SK-N-SH treated with all-trans-retinoic acid at 6 μM for 48 hours (cell line): ENCODE measurements around the gene HOXC4.
"Not testable (repeated sequence)": the region's sequence is repeated elsewhere in the genome, so short reads cannot be mapped to it uniquely, and the experiment has no call there.

Experiments
- ATAC-seq: fragments of 200-7000 bp; cut with Tn5 transposase; 3 replicates; pipeline ENCODE4 v1.9.1; 2020; ENCODE audit warnings: mild to moderate bottlenecking, moderate library complexity
- ARNTL ChIP-seq: fragments of 450-650 bp; formaldehyde crosslinking; IDR thresholded peaks from 2 replicates; pipeline ENCODE4 v1.5.0; 2020; ENCODE audit warnings: low read depth, mild to moderate bottlenecking, moderate library complexity, borderline replicate concordance
- BACH2 ChIP-seq: fragments of 250-450 bp; sonication (Bioruptor Pico); IDR thresholded peaks from 2 replicates; pipeline ENCODE4 v1.9.0; 2021; ENCODE audit warnings: mild to moderate bottlenecking, borderline replicate concordance
- CSDC2 ChIP-seq: fragments of 250-450 bp; sonication (Bioruptor Pico); IDR thresholded peaks from 2 replicates; pipeline ENCODE4 v1.5.0; 2020; ENCODE audit warnings: mild to moderate bottlenecking, moderate library complexity
- CSRNP3 ChIP-seq: fragments of 250-450 bp; sonication (Bioruptor Pico); IDR thresholded peaks from 2 replicates; pipeline ENCODE4 v1.5.1; 2021; ENCODE audit warnings: mild to moderate bottlenecking, moderate library complexity
- ESRRG ChIP-seq: fragments of 250-450 bp; sonication (Bioruptor Pico); IDR thresholded peaks from 2 replicates; pipeline ENCODE4 v1.6.1; 2021; ENCODE audit warnings: mild to moderate bottlenecking
- GLIS3 ChIP-seq: fragments of 250-450 bp; sonication (Bioruptor Pico); IDR thresholded peaks from 2 replicates; pipeline ENCODE4 v1.5.0; 2020; ENCODE audit warnings: mild to moderate bottlenecking, moderate library complexity
- ISL1 ChIP-seq: fragments of 250-450 bp; sonication (Bioruptor Pico); IDR thresholded peaks from 2 replicates; pipeline ENCODE4 v2.1.2; 2022; ENCODE audit warnings: mild to moderate bottlenecking, moderate library complexity
- OSR1 ChIP-seq: fragments of 250-450 bp; sonication (Bioruptor Pico); IDR thresholded peaks from 2 replicates; pipeline ENCODE4 v1.8.0; 2022; ENCODE audit warnings: moderate library complexity, mild to moderate bottlenecking, inconsistent platforms
- POU6F1 ChIP-seq: fragments of 250-450 bp; sonication (Bioruptor Pico); IDR thresholded peaks from 2 replicates; pipeline ENCODE4 v1.8.0; 2021; ENCODE audit warnings: low read depth, mild to moderate bottlenecking, moderate library complexity, borderline replicate concordance
- PPARA ChIP-seq: fragments of 250-450 bp; sonication (Bioruptor Pico); IDR thresholded peaks from 2 replicates; pipeline ENCODE4 v1.5.0; 2020; ENCODE audit warnings: mild to moderate bottlenecking, borderline replicate concordance
- RARB ChIP-seq: fragments of 250-450 bp; sonication (Bioruptor Pico); IDR thresholded peaks from 2 replicates; pipeline ENCODE4 v1.8.0; 2021; ENCODE audit warnings: mild to moderate bottlenecking, moderate library complexity
- SNAI2 ChIP-seq: fragments of 250-450 bp; sonication (Bioruptor Pico); IDR thresholded peaks from 2 replicates; pipeline ENCODE4 v1.5.0; 2020; ENCODE audit warnings: mild to moderate bottlenecking, moderate library complexity
- TCF4 ChIP-seq: fragments of 250-450 bp; sonication (Bioruptor Pico); IDR thresholded peaks from 2 replicates; pipeline ENCODE4 v1.8.0; 2021; ENCODE audit warnings: mild to moderate bottlenecking, moderate library complexity, borderline replicate concordance
- TOX ChIP-seq: fragments of 250-450 bp; sonication (Bioruptor Pico); IDR thresholded peaks from 2 replicates; pipeline ENCODE4 v1.8.0; 2021; ENCODE audit warnings: mild to moderate bottlenecking, moderate library complexity, borderline replicate concordance
- ZC3H10 ChIP-seq: fragments of 250-450 bp; sonication (Bioruptor Pico); IDR thresholded peaks from 2 replicates; pipeline ENCODE4 v1.5.1; 2021; ENCODE audit warnings: mild to moderate bottlenecking, moderate library complexity
- ZFP3 ChIP-seq: fragments of 250-450 bp; sonication (Bioruptor Pico); IDR thresholded peaks from 2 replicates; pipeline ENCODE4 v1.5.0; 2020; ENCODE audit warnings: mild to moderate bottlenecking, moderate library complexity
- ZFP30 ChIP-seq: fragments of 450-650 bp; formaldehyde crosslinking; IDR thresholded peaks from 2 replicates; pipeline ENCODE4 v1.5.0; 2022; ENCODE audit warnings: mild to moderate bottlenecking, moderate library complexity
- ZNF565 ChIP-seq: fragments of 450-650 bp; formaldehyde crosslinking; conservative IDR thresholded peaks from 2 replicates; pipeline ENCODE4 v1.5.0; 2020; ENCODE audit warnings: low read depth, mild to moderate bottlenecking, moderate library complexity
- ZNF70 ChIP-seq: fragments of 450-650 bp; formaldehyde crosslinking; IDR thresholded peaks from 2 replicates; pipeline ENCODE4 v1.5.0; 2020; ENCODE audit warnings: mild to moderate bottlenecking, moderate library complexity
- ZNF8 ChIP-seq: fragments of 450-650 bp; formaldehyde crosslinking; IDR thresholded peaks from 2 replicates; pipeline ENCODE4 v1.5.0; 2020; ENCODE audit warnings: mild to moderate bottlenecking, moderate library complexity
- TF ChIP-seq, protein P1 (sequence below): fragments of 250-450 bp; sonication (Bioruptor Pico); IDR thresholded peaks from 2 replicates; pipeline ENCODE4 v1.8.0; 2020; ENCODE audit warnings: mild to moderate bottlenecking, moderate library complexity, borderline replicate concordance
- TF ChIP-seq, protein P2 (sequence below): fragments of 250-450 bp; sonication (Bioruptor Pico); IDR thresholded peaks from 2 replicates; pipeline ENCODE4 v1.5.0; 2020; ENCODE audit warnings: mild to moderate bottlenecking, moderate library complexity

Gene HOXC4

GRCh38 chr12:54071942-54072341 lies 18.3 kb downstream of the HOXC4 start:
- ATAC-seq = no peak
- no peak for TF ChIP-seq ESRRG (CRISPR knock-in tag)

DNA sequence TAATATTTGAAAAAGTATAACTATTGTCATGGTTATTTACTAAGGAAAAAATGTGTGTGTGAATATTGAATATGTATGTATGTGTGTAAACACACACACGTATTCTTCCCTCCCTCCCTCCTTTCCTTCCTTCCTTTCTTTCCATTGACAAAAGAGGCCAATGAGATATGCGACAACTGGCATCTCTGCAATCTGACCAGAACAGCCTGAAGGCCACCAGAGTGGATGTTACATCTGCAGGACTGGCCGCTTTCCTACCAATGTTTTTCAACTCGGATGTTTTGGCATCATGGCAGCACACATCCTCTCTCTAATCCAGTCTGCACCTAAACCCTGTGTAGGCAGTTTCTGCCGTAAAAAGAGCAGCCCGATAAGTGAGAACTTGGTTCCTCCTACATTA lies 20.7 kb downstream of the HOXC4 start:
- TF ChIP-seq SNAI2 (CRISPR knock-in tag) = no peak
- no peak for TF ChIP-seq ZNF565 (CRISPR knock-in tag)
- TF ChIP-seq, protein P1, sequence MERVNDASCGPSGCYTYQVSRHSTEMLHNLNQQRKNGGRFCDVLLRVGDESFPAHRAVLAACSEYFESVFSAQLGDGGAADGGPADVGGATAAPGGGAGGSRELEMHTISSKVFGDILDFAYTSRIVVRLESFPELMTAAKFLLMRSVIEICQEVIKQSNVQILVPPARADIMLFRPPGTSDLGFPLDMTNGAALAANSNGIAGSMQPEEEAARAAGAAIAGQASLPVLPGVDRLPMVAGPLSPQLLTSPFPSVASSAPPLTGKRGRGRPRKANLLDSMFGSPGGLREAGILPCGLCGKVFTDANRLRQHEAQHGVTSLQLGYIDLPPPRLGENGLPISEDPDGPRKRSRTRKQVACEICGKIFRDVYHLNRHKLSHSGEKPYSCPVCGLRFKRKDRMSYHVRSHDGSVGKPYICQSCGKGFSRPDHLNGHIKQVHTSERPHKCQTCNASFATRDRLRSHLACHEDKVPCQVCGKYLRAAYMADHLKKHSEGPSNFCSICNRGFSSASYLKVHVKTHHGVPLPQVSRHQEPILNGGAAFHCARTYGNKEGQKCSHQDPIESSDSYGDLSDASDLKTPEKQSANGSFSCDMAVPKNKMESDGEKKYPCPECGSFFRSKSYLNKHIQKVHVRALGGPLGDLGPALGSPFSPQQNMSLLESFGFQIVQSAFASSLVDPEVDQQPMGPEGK (CRISPR knock-in tag) = no peak
- TF ChIP-seq CSDC2 (CRISPR knock-in tag) = no peak
- no peak for TF ChIP-seq RARB (CRISPR knock-in tag)
- TF ChIP-seq ZNF70 (CRISPR knock-in tag) = no peak
- no peak for TF ChIP-seq ARNTL (CRISPR knock-in tag)
- TF ChIP-seq ISL1 (CRISPR knock-in tag) = no peak
- no peak for TF ChIP-seq ZNF8 (CRISPR knock-in tag)
- TF ChIP-seq ESRRG (CRISPR knock-in tag) = no peak
- no peak for TF ChIP-seq TOX (CRISPR knock-in tag)
- no peak for ATAC-seq

DNA sequence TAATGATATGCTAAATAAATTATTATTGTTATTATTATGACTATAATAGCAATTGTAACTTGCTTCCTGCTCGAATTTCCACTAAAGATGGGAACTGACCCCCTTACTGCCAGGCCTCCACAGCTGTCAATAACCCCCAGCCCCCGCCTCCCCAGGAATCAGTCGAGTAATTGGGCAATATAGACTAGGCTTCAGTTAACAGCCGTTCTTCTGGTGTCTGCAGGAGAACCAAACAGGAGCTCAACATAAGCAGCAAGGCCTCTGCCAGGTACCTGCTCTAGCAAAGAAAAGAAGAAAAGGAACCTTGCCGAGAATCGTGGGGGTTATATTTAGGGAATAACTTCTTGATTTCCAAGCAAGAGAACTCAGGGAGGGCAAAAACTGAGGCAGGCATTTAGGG lies 21.8 kb downstream of the HOXC4 start:
- no peak for TF ChIP-seq ZNF565 (CRISPR knock-in tag)
- TF ChIP-seq ZNF70 (CRISPR knock-in tag) = no peak
- no peak for TF ChIP-seq ZFP30 (CRISPR knock-in tag)
- no peak for TF ChIP-seq ZNF8 (CRISPR knock-in tag)
- TF ChIP-seq, protein P1 (CRISPR knock-in tag) = no peak
- no peak for TF ChIP-seq PPARA (CRISPR knock-in tag)
- TF ChIP-seq SNAI2 (CRISPR knock-in tag) = no peak
- no peak for TF ChIP-seq OSR1 (CRISPR knock-in tag)
- TF ChIP-seq RARB (CRISPR knock-in tag) = no peak
- no peak for TF ChIP-seq ZC3H10 (CRISPR knock-in tag)
- no peak for TF ChIP-seq GLIS3 (CRISPR knock-in tag)
- no peak for TF ChIP-seq ESRRG (CRISPR knock-in tag)
- TF ChIP-seq POU6F1 (CRISPR knock-in tag) = no peak
- no peak for TF ChIP-seq ISL1 (CRISPR knock-in tag)
- no peak for TF ChIP-seq TCF4 (CRISPR knock-in tag)
- TF ChIP-seq ZFP3 (CRISPR knock-in tag) = no peak
- TF ChIP-seq, protein P2, sequence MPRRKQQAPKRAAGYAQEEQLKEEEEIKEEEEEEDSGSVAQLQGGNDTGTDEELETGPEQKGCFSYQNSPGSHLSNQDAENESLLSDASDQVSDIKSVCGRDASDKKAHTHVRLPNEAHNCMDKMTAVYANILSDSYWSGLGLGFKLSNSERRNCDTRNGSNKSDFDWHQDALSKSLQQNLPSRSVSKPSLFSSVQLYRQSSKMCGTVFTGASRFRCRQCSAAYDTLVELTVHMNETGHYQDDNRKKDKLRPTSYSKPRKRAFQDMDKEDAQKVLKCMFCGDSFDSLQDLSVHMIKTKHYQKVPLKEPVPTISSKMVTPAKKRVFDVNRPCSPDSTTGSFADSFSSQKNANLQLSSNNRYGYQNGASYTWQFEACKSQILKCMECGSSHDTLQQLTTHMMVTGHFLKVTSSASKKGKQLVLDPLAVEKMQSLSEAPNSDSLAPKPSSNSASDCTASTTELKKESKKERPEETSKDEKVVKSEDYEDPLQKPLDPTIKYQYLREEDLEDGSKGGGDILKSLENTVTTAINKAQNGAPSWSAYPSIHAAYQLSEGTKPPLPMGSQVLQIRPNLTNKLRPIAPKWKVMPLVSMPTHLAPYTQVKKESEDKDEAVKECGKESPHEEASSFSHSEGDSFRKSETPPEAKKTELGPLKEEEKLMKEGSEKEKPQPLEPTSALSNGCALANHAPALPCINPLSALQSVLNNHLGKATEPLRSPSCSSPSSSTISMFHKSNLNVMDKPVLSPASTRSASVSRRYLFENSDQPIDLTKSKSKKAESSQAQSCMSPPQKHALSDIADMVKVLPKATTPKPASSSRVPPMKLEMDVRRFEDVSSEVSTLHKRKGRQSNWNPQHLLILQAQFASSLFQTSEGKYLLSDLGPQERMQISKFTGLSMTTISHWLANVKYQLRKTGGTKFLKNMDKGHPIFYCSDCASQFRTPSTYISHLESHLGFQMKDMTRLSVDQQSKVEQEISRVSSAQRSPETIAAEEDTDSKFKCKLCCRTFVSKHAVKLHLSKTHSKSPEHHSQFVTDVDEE = no peak
- no peak for TF ChIP-seq CSDC2 (CRISPR knock-in tag)
- TF ChIP-seq TOX (CRISPR knock-in tag) = no peak
- ATAC-seq = no peak

GRCh38 chr12:54075974-54076373 lies 22.3 kb downstream of the HOXC4 start:
- TF ChIP-seq, protein P1 (CRISPR knock-in tag) = no peak
- TF ChIP-seq ZC3H10 (CRISPR knock-in tag) (no peak), ESRRG (CRISPR knock-in tag) (no peak), BACH2 (CRISPR knock-in tag) (no peak), CSRNP3 (CRISPR knock-in tag) (no peak), ISL1 (CRISPR knock-in tag) (no peak), ZNF70 (CRISPR knock-in tag) (no peak)
- ATAC-seq = no peak

- ATAC-seq = not testable (repeated sequence)
Measured at GRCh38 chr12:54077843-54078242, 24.2 kb downstream of the HOXC4 start.

DNA sequence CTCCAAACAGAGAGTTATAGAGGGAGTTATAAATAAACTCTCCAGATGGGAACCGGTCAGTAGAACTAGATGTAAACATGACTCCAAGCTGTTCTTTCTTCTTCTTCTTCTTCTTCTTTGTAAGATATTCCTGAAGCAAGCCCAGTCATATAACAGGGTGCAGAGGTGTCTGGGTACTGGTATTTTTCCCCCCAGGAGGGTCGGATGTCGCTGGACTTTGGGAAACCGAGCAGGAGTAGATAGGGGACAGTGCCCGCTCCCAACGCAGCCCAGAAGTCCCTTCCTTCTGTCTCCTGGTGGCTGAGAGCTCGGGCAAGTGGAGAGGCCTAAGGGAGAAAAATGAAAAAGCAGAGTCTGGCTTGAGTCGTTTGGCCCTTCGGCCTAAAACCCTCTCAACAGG lies 25.5 kb downstream of the HOXC4 start:
- not testable (repeated sequence) for ATAC-seq
